ENCODE data around the gene TRPM2. TPM values are rescaled to one million over a fixed set of nuclear protein-coding genes. Genes with fewer than 3 reads are reported as not detected.

The TRPM2 gene
- total and polyA plus RNA-seq, 2 of the 13 experiments (the other 11 are each of a cell fraction or from before 2014, with no cell fraction given), result 0.07 to 0.20 TPM

- H3K36me3 ChIP-seq (replicated peaks in 1 of 2; ENCODE audit: control insufficient read depth in 1 of 2, insufficient read depth in 2 of 2, low read length in 2 of 2), result no peaks in the 10 kb centered on the region
Observed at GRCh38 chr21:44445145-44445812, 91.9 kb downstream of the TRPM2 start.

More at GRCh38 chr21:44445145-44445812, 91.9 kb downstream of the TRPM2 start:
- no peak overlapping the region for H3K4me3 ChIP-seq (replicated peaks in 1 of 3; ENCODE audit: insufficient read depth in 1 of 3, low read depth in 2 of 3, low read length in 3 of 3)
- H3K4me2 ChIP-seq (ENCODE audit: low read depth, low read length), result no peak overlapping the region
- H2AFZ ChIP-seq (ENCODE audit: low read length), result no peak overlapping the region
- H4K20me1 ChIP-seq (ENCODE audit: insufficient read depth, low read length), result no peaks in the 10 kb centered on the region
- no peaks in the 10 kb centered on the region for H3K27me3 ChIP-seq (ENCODE audit: control insufficient read depth in 1 of 2, insufficient read depth in 2 of 2, low read length in 2 of 2)
- H3K9ac ChIP-seq (ENCODE audit: insufficient read depth, low read depth, low read length), result no peak overlapping the region
- H3K4me1 ChIP-seq (ENCODE audit: insufficient read depth, low read length), result peaks cover 60% of the 10 kb centered on the region
- TF ChIP-seq ZNF547 (CRISPR knock-in tag; IDR thresholded peaks at IDR 0.05), result no peak
- no peak for TF ChIP-seq ZNF382 (CRISPR knock-in tag; IDR thresholded peaks at IDR 0.05; ENCODE audit: borderline replicate concordance)
- TF ChIP-seq MAFG (CRISPR knock-in tag; IDR thresholded peaks at IDR 0.05), result no peak
- no peak for TF ChIP-seq SMARCC2 (IDR thresholded peaks at IDR 0.05)
- TF ChIP-seq ZBTB26 (CRISPR knock-in tag; IDR thresholded peaks at IDR 0.05; ENCODE audit: borderline replicate concordance), result no peak
- TF ChIP-seq NFE2 (CRISPR knock-in tag; IDR thresholded peaks at IDR 0.05), result no peak
- TF ChIP-seq NPAS2 (CRISPR knock-in tag; IDR thresholded peaks at IDR 0.05; ENCODE audit: borderline replicate concordance), result no peak
- no peak for TF ChIP-seq MXI1 (IDR thresholded peaks at IDR 0.05; ENCODE audit: borderline replicate concordance, low read depth, low read length)
- TF ChIP-seq ZNF441 (CRISPR knock-in tag; IDR thresholded peaks at IDR 0.05; ENCODE audit: borderline replicate concordance), result no peak
- TF ChIP-seq ARID5B (CRISPR knock-in tag; IDR thresholded peaks at IDR 0.05), result no peak
- no peak for TF ChIP-seq ZNF160 (CRISPR knock-in tag; IDR thresholded peaks at IDR 0.05)
- no peak for TF ChIP-seq NRL (CRISPR knock-in tag; IDR thresholded peaks at IDR 0.05; ENCODE audit: borderline replicate concordance)
- CTCF ChIA-PET (ENCODE audit: low intra/inter-chr PET ratio, low total read pairs), result interaction anchor here (0.8 kb wide), 1 partner anchor 34 kb away, joined by 3 read pairs; no protein-coding TSS in a partner anchor
- no peaks in the 10 kb centered on the region for H3K79me2 ChIP-seq (ENCODE audit: insufficient read depth, low read length)
- DNase-seq (ENCODE audit: low spot score), result no peak
- 77% methylated on average over 19 of the region's 19 CpGs for WGBS (ENCODE audit: low lambda C conversion rate)
- ATAC-seq, result no peak
- in situ Hi-C loops (cut with HindIII; ENCODE audit: extremely low pct_ligation_motif_present, low pct_unique_long_range_greater_than_20kb) (no loop called here), intact Hi-C loops (cut with micrococcal nuclease; ENCODE audit: unreplicated experiment) (no loop called here)
- POLR2A ChIA-PET, result interaction anchor here (0.6 to 1.9 kb wide), 3 partner anchors 10 to 37 kb away, joined by 4 to 10 read pairs (median 4); partner anchors contain the start of gene LRRC3
- no peaks in the 10 kb centered on the region for H3K9me3 ChIP-seq (ENCODE audit: low read length)
- no peak for FAIRE-seq
- no peak overlapping the region for H3K27ac ChIP-seq (ENCODE audit: extremely low read length, insufficient read depth, low read length)
- BruUV-seq (replicated peaks), result no TSS peak

All from HepG2 (cell line).